Breast epithelium (tissue), 4 donors: ENCODE results near the gene MAP2K3. TPM values are rescaled to one million over a fixed set of nuclear protein-coding genes. Genes with fewer than 3 reads are reported as not detected.

ENCODE experiments used
- DNase-seq, 2 donors: peaks; one replicate each; pipeline ENCODE4 v3.0.0-alpha.2; 2019; ENCODE audit warnings: low spot score in 2 of 2
- H3K27ac ChIP-seq, 2 donors: fragments of 200-600 bp; sonication (generic) in 1 of 2; one replicate each; pipeline ENCODE4 v1.5.1; 2016 to 2019; ENCODE audit warnings: mild to moderate bottlenecking in 1 of 2
- H3K27me3 ChIP-seq, 2 donors: fragments of 200-600 bp; sonication (generic) in 1 of 2; one replicate each; pipeline versions ENCODE4 v1.5.1 to v1.6.0; 2017 to 2019; ENCODE audit warnings: control low read depth in 1 of 2, mild to moderate bottlenecking in 1 of 2
- H3K36me3 ChIP-seq: fragments of 200-600 bp; one replicate; pipeline ENCODE4 v1.5.1; 2019
- H3K4me1 ChIP-seq, 2 donors: fragments of 200-600 bp; sonication (generic); one replicate each; pipeline ENCODE4 v1.5.1; 2016 to 2019; ENCODE audit warnings: control low read depth in 1 of 2
- H3K4me3 ChIP-seq, 3 donors: fragments of 200-600 bp; sonication (generic); 1 replicate in 2 of 3; 2 replicates in 1 of 3; pipeline ENCODE4 v1.5.1; 2016 to 2019; ENCODE audit warnings: mild to moderate bottlenecking in 3 of 3, moderate library complexity in 2 of 3
- H3K9me3 ChIP-seq, 2 donors: fragments of 200-600 bp; sonication (generic) in 1 of 2; one replicate each; pipeline ENCODE4 v1.5.1; 2016 to 2019; ENCODE audit warnings: control low read depth in 1 of 2
- POLR2A ChIP-seq: fragments of 450-650 bp; IDR thresholded peaks from one replicate; pipeline ENCODE4 v1.6.1; 2016; ENCODE audit warnings: antibody characterized with exemption, mild to moderate bottlenecking, moderate library complexity
- POLR2AphosphoS5 ChIP-seq, 3 donors: sonication (generic); formaldehyde crosslinking; IDR thresholded peaks; one replicate each; pipeline ENCODE4 v1.6.1; 2017; ENCODE audit warnings: antibody characterized with exemption in 3 of 3
- intact Hi-C: fragments of 100-400 bp; cut with DNase I; formaldehyde crosslinking; loops from one replicate; pipeline ENCODE4 v1.15.1; 2023; ENCODE audit warnings: low total_unique reads
- total RNA-seq, 3 donors: library from RNA; depleted of rRNA; stranded (reverse); fragments of >200 nt; gene quantifications; one replicate each; pipeline ENCODE4 v1.1.0, GENCODE V29; 2016
- TF ChIP-seq, protein P1 (sequence below), 3 donors: fragments of 450-650 bp; IDR thresholded peaks; one replicate each; pipeline ENCODE4 v1.5.1; 2016 to 2017; ENCODE audit warnings: antibody characterized with exemption in 3 of 3, mild to moderate bottlenecking in 3 of 3, moderate library complexity in 3 of 3

Gene MAP2K3
- total RNA-seq, 3 donors from 2014 or later: 16.0 to 26.9 (median 22.0) TPM

DNA sequence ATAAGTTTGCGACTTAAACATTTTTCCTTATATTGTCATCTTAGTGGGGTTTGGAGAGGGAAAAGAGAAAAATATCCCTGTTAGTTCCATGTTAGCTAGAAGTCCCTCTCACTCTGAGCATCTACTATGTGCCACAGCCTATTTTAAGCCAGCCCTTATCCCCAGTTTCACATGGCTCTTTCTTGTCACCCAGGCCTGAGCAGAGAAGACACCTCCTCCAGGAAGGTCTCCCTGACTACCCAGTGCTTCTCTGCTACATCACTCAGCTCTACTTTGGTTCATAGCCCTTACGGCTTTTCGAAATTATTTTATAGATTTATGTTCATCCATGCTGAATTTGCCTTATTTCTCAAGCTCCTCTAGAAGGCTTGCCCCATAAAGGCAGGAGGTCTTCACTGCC lies 7.2 kb upstream of the MAP2K3 start:
- Histone ChIP-seq H3K9me3 (no peaks in the 10 kb centered on the region), H3K36me3 (no peaks in the 10 kb centered on the region), H3K27me3 (no peaks in the 10 kb centered on the region), H3K27ac (no peak overlapping the region), H3K4me3 (no peak overlapping the region), H3K4me1 (peaks cover 5 to 9% of the 10 kb centered on the region in 2 donors)
- no peak for DNase-seq
- intact Hi-C loops: no loop called here
- no peak for TF ChIP-seq POLR2A
- TF ChIP-seq, protein P1, sequence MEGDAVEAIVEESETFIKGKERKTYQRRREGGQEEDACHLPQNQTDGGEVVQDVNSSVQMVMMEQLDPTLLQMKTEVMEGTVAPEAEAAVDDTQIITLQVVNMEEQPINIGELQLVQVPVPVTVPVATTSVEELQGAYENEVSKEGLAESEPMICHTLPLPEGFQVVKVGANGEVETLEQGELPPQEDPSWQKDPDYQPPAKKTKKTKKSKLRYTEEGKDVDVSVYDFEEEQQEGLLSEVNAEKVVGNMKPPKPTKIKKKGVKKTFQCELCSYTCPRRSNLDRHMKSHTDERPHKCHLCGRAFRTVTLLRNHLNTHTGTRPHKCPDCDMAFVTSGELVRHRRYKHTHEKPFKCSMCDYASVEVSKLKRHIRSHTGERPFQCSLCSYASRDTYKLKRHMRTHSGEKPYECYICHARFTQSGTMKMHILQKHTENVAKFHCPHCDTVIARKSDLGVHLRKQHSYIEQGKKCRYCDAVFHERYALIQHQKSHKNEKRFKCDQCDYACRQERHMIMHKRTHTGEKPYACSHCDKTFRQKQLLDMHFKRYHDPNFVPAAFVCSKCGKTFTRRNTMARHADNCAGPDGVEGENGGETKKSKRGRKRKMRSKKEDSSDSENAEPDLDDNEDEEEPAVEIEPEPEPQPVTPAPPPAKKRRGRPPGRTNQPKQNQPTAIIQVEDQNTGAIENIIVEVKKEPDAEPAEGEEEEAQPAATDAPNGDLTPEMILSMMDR (IDR thresholded peaks at IDR 0.05): no peak
- TF ChIP-seq POLR2AphosphoS5 (IDR thresholded peaks at IDR 0.05): no peak

DNA sequence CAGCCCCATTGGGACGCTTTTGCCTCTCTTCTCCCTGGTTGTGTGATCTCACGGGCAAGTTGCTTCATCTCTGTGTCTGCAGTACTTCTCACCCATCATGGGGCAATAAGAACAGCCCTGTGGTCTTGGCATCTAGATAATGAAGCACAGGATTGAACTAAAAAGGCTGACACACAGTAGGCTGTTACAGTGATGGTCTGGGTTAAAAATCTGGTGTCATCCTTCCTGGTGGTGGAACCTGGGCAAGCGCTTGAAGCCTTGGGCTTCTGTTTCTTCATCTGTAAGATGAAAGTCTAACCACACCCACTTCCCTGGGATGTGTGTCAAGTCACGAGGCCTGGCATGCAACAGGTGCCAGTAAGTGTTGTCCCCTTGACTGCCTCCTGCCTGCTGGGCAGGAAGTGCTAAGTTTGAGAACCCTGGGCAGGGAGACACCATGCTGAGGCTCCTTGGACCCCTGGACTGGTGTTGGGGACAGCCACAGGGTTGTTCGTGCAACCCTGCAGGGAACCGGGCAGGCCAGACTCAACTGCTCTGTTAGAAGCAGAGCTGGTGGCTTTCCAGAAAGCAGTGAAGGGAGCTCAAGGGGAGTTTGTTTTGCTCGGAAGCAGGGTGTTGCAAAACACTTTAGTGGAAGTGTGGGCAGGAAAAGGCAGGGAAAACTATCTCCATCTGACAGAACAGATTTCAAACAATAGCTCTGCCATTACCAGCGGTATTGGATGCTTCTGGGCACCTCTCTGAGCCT lies 5.9 kb upstream of the MAP2K3 start:
- Histone ChIP-seq H3K4me1 (peaks cover 5 to 9% of the 10 kb centered on the region in 2 donors), H3K9me3 (no peaks in the 10 kb centered on the region), H3K36me3 (no peaks in the 10 kb centered on the region), H3K27ac (peak overlapping the region; percentile 45 to 81), H3K27me3 (no peaks in the 10 kb centered on the region), H3K4me3 (no peak overlapping the region)
- DNase-seq: peak in 1 of 2 donors; percentile 60
- intact Hi-C loops: no loop called here
- TF ChIP-seq POLR2A (no peak), POLR2AphosphoS5 (IDR thresholded peaks at IDR 0.05) (peak in 1 of 3 donors; percentile 22)
- TF ChIP-seq, protein P1 (IDR thresholded peaks at IDR 0.05): no peak

DNA sequence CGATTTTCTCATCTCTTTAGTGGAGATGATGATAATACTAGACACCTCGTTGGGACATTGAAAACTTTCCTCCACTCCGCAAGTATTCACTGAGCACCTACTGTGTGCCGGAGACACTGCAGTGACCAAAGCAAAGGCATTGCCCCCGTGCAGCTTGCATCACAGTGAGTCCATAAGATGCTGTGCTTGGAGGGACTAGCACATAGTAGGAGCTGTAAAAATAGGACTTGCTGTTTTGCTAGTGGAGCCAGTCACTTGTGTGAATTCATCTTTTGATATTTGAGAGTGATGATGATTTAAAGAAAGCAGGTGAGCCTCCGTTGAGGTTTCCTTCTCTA lies 5.3 kb upstream of the MAP2K3 start:
- peak overlapping the region; percentile 45 to 81 for H3K27ac ChIP-seq
- TF ChIP-seq POLR2AphosphoS5 (IDR thresholded peaks at IDR 0.05): no peak
- TF ChIP-seq POLR2A: no peak
- TF ChIP-seq, protein P1 (IDR thresholded peaks at IDR 0.05): no peak
- no peaks in the 10 kb centered on the region for H3K9me3 ChIP-seq
- H3K4me1 ChIP-seq: peaks cover 5 to 9% of the 10 kb centered on the region in 2 donors
- no peak overlapping the region for H3K4me3 ChIP-seq
- DNase-seq: no peak
- intact Hi-C loops: no loop called here
- H3K36me3 ChIP-seq: no peaks in the 10 kb centered on the region
- no peaks in the 10 kb centered on the region for H3K27me3 ChIP-seq

DNA sequence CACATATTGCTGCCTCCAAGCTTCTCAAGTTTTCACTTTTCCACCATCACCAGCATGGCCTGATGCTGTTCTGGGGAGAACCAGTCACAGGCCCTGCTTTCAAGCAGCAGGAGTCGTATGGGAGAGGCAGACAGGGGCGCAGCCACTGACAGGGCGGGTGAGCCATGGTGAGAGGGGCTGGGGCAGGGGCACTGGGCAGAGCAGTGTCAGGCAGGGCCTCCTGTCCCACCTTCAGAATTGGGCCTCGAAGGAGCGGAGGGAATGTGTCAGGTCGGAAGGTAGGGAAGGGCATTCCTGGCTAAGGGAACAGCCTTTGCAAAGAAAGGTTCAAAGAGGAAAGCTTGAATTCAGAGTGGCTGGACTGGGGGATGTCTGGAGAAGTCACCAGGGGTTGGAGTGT lies 4.9 kb upstream of the MAP2K3 start:
- TF ChIP-seq, protein P1 (IDR thresholded peaks at IDR 0.05): no peak
- H3K27me3 ChIP-seq: no peaks in the 10 kb centered on the region
- H3K4me1 ChIP-seq: peaks cover 5 to 9% of the 10 kb centered on the region in 2 donors
- intact Hi-C loops: no loop called here
- H3K27ac ChIP-seq: peak overlapping the region; percentile 2 to 81
- H3K36me3 ChIP-seq: no peaks in the 10 kb centered on the region
- H3K4me3 ChIP-seq: no peak overlapping the region
- DNase-seq: no peak
- H3K9me3 ChIP-seq: no peaks in the 10 kb centered on the region

DNA sequence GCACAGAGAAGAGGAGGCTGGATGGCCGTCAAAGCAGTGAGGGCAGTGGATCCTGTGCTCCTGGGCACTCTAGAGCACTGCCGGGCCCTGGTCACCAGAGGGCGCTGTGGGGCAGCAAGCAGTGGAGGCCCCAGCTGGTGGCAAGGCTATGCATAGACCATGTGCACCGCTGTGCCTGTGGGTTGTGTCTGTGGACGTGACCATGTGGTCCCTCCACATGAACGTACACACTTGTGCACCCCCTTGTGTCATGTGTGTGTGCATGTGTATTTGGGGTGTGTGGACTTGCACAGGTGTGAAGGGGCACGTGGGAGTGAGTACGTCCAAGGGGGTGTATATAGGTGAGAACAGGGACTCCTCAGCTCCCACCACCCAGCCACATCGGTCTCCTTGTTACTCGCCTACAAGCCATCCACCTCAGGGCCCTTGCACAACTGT lies 4.4 kb upstream of the MAP2K3 start:
- TF ChIP-seq, protein P1 (IDR thresholded peaks at IDR 0.05): peak; percentile 65 to 91 (median 91)
- TF ChIP-seq POLR2A (no peak), POLR2AphosphoS5 (IDR thresholded peaks at IDR 0.05) (peak in 2 of 3 donors; percentile 28 to 37)
- Histone ChIP-seq H3K36me3 (no peaks in the 10 kb centered on the region), H3K27me3 (no peaks in the 10 kb centered on the region), H3K9me3 (no peaks in the 10 kb centered on the region), H3K27ac (peak overlapping the region; percentile 2 to 81), H3K4me3 (no peak overlapping the region), H3K4me1 (peaks cover 5 to 9% of the 10 kb centered on the region in 2 donors)
- intact Hi-C loops: no loop called here
- peak; percentile 69 to 89 for DNase-seq
